ENCODE results near the gene DNAJB4.

Gene DNAJB4

DNA sequence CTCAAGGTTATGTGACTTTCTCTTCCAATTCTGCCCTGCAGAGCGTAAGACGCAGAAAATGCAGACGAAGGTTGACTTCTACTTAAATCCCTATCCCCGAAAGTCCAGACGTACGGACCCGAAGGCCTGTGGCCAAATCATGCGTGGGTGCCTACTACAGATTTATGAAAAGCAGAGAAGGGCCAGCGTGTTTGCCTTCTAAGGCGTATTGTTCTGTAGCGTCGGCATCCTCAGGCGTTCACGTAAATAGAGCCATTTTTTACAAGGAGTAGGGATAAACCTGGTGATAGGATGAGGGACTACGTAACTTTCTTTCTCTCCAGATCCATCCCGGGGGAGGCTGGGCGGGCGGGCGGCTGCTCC lies 40.8 kb downstream of the DNAJB4 start:
- DNase-seq (ENCODE audit: low read depth): no peak
- TF ChIP-seq, protein P1, sequence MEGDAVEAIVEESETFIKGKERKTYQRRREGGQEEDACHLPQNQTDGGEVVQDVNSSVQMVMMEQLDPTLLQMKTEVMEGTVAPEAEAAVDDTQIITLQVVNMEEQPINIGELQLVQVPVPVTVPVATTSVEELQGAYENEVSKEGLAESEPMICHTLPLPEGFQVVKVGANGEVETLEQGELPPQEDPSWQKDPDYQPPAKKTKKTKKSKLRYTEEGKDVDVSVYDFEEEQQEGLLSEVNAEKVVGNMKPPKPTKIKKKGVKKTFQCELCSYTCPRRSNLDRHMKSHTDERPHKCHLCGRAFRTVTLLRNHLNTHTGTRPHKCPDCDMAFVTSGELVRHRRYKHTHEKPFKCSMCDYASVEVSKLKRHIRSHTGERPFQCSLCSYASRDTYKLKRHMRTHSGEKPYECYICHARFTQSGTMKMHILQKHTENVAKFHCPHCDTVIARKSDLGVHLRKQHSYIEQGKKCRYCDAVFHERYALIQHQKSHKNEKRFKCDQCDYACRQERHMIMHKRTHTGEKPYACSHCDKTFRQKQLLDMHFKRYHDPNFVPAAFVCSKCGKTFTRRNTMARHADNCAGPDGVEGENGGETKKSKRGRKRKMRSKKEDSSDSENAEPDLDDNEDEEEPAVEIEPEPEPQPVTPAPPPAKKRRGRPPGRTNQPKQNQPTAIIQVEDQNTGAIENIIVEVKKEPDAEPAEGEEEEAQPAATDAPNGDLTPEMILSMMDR (IDR thresholded peaks at IDR 0.05; ENCODE audit: low read depth, low read length, missing control alignments): no peak
- H3K4me3 ChIP-seq (ENCODE audit: low read depth, low read length): peak overlapping the region; percentile 51

DNA sequence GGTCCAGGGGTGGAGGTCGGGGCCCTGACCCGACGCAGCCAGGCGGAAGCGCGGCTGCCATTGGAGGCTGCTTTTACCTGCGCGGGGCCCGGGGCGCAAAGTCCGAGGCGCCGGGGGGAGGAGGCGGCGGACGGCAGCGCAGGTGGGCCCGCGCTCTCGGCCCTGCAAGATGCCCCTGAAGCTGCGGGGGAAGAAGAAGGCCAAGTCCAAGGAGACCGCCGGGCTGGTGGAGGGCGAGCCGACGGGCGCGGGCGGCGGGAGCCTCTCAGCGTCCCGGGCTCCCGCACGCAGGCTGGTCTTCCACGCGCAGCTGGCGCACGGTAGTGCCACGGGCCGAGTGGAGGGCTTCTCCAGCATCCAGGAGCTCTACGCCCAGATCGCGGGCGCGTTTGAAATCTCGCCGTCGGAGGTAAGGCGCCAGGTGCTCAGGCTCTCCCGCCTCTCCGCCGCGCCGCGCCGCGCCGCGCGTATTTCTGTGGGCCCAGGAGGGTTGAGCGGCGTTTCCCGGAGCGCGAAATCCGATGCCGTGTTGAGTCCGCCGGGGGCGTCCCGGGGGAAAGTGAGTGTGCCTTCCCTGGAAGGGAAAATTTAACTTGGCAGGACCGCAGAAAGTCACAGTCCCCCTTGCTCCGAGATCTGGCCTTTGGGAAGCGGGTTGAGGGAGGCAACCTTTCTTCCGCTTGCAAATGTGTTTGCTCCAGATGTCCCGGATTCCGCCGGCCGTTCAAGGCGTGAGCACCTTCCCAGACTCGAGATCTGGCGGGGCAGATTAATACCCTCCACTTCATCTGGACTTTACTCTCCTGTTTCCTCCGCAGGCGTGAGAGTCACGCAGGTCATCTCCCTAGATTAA lies 41.4 kb downstream of the DNAJB4 start, which contains the start of gene GIPC2:
GIPC2 (plus strand) TSS at position 41 of the 853 bp plus-strand sequence; CDS start at position 170, 129 bp downstream.
- no peak for DNase-seq (ENCODE audit: low read depth)
- TF ChIP-seq, protein P1 (IDR thresholded peaks at IDR 0.05; ENCODE audit: low read depth, low read length, missing control alignments): no peak
- peak within 1 kb of the TSS; percentile 51 for H3K4me3 ChIP-seq (ENCODE audit: low read depth, low read length)

DNA sequence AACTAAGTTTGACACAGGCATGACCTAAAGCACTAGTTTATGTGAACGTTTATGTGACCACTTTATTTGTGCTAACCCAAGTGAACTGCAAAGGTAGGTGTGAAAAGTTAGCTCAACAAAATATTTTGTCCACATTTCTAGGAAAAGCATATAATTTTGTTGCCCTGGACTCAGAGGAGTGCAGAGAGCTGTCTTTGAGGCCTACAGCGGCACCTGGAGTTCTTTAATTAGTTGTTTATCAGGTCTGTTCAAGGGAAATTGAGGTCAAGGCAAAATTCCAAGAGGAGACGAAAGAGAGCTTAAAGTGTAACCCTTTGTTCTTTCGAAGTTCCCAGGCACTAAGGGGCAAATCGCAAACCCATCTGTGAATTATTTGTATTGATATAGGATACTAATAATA lies 42.4 kb downstream of the DNAJB4 start:
- DNase-seq (ENCODE audit: low read depth): no peak
- no peak overlapping the region for H3K4me3 ChIP-seq (ENCODE audit: low read depth, low read length)
- TF ChIP-seq, protein P1 (IDR thresholded peaks at IDR 0.05; ENCODE audit: low read depth, low read length, missing control alignments): no peak

DNA sequence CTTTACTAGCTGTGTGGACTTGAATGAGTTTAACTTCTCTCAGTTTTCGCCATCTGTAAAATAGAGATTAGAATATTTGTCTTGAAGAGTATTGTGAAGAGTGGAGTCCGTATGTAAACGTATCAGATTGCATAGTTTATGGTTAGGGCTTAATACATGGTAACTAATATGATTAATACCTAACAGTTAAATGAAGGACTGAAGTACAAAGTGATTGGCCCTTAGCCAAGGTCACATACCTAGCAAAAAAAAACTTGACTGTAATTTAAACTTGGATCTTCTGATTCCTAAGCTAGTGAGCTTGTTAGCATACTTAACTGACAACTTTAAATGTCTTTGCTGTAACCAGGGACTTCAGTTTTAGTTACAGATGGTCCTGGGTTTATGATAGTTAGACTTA lies 42.9 kb downstream of the DNAJB4 start:
- H3K4me3 ChIP-seq (ENCODE audit: low read depth, low read length): no peak overlapping the region
- DNase-seq (ENCODE audit: low read depth): no peak
- TF ChIP-seq, protein P1 (IDR thresholded peaks at IDR 0.05; ENCODE audit: low read depth, low read length, missing control alignments): no peak

DNA sequence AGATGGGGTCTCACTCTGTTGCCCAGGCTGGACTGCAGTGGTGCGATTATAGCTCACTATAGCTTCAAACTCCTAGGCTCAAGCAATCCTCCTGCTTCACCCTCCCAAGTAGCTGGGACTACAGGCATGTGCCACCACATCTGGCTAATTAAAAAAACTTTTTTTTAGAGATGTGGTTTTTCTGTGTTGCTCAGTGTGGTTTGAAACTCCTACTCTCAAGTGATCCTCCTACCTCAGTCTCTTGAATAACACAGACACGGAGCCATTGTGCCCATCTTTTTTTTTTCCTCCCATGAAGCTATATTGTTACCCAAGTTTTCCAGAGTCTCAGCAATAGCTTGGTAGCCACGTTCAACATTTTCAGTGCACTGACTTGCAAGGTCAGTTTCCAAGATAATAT lies 43.7 kb downstream of the DNAJB4 start:
- no peak overlapping the region for H3K4me3 ChIP-seq (ENCODE audit: low read depth, low read length)
- TF ChIP-seq, protein P1 (IDR thresholded peaks at IDR 0.05; ENCODE audit: low read depth, low read length, missing control alignments): no peak
- DNase-seq (ENCODE audit: low read depth): no peak

DNA sequence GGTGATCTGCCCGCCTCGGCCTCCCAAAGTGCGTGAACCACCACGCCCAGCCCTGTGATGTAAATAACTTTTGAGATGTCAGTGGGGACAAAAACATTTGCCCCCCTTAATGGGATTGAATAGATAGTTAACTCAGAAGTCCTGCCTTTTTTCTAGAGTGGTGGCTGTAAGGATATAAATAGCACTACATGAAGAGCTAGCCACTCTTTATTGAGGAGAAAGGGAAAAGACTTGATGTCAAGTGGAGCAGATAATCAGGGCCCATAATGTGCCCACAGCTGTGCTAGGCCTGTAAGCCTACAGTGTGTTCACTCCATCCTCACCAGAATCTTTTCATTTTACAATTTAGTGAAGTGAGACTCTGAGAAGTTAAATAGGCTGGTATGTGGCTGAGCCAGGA lies 44.7 kb downstream of the DNAJB4 start:
- TF ChIP-seq, protein P1 (IDR thresholded peaks at IDR 0.05; ENCODE audit: low read depth, low read length, missing control alignments): no peak
- DNase-seq (ENCODE audit: low read depth): no peak
- no peak overlapping the region for H3K4me3 ChIP-seq (ENCODE audit: low read depth, low read length)

DNA sequence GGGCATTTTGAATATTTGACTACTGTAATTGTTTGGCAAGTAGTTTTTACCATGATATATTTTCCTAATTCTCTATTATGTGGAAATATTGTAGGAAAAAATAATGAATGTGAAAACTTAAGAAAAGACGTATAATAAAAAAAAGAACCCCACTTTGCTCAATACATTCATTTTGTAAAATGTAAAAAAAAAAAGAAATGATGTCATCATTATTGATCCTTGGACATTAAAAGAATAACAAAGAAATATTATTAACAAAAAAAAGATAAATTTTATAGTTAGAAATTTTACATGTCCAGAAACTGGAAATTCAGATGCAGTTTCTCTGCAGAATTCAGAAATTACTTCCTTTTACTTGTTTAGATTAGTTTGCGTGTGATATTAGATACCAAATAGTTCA lies 46.3 kb downstream of the DNAJB4 start:
- TF ChIP-seq, protein P1 (IDR thresholded peaks at IDR 0.05; ENCODE audit: low read depth, low read length, missing control alignments): no peak
- DNase-seq (ENCODE audit: low read depth): no peak
- no peak overlapping the region for H3K4me3 ChIP-seq (ENCODE audit: low read depth, low read length)

All from GM12864 (cell line).